ENCODE measurements around the gene GSE1.

GRCh38 chr16:85652431-85653221 is 39.5 kb downstream of the GSE1 start:
- TF ChIP-seq CTCF (IDR thresholded peaks at IDR 0.05) (no peak), ZFX (IDR thresholded peaks at IDR 0.05; ENCODE audit: borderline replicate concordance) (no peak)
